NOMO-1 treated with DMSO at 0.1 percent for 48 hours (cell line): ENCODE data around the gene TOP3A.

Experiments used
- DNase-seq: peaks from one replicate; lab custom pipeline; 2025; ENCODE audit not compliant: unreplicated experiment; lab: John Stamatoyannopoulos, UW

Gene TOP3A

DNA sequence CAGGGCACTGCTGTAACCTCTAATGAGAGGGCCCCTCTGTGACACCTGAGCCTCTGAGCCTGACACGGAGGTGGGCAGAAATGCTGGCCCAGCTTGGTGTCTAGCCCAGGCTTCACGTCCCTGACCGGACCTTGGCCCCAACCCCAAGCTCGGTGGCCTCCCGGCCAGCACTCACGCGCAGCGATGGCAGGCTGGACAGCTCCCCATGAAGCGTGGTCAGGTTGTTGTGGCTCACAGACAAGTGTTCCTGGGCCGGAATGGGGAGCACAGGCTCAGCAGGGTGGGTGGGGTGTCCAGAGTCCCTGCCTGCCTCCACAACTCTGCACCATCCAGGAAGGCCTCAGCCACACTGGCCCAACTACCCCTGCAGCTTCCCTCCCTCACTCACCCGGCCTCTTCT is 58.4 kb downstream of the TOP3A start:
- DNase-seq: no peak

DNA sequence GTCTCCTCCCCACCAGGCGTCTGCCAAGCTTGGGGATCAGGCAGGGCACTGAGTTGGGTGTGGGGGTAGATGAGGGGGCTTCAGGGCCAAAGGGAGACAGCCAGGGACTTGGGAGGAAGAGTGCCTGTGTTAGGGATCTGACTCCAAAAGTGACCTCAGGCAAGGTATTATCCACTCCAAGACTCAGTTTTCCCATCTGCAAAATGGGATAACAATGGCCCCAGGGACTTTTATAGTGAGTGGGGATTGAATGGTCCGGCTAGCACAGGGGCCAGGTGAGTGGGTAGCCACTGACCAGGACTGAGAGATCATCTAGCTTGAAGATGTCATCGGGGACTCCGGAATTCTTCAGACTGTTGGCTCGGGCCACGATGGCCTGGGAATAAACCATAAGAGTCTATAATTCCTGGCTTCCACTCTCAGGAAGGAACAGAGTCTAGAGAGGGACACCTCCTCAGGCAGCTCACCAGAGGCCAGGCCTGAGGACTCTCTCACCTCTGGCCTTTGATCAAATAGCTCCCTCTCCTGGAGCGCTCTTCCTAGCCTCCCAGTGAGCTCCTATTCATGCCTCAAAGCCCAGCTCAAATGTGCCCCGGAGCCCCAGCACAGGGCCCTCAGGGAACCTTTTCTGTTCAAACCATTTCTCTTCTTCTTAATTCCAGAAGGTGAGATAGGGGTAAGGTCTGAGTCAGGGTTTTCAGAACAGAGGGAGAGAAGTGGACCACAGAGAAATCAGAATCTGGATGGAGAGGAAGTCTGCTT is 59.7 kb downstream of the TOP3A start:
- no peak for DNase-seq

GRCh38 chr17:18253947-18254821 is 60.6 kb downstream of the TOP3A start:
- no peak for DNase-seq

GRCh38 chr17:18253187-18253884 is 61.5 kb downstream of the TOP3A start:
- DNase-seq: no peak

GRCh38 chr17:18252160-18252559 is 62.6 kb downstream of the TOP3A start:
- DNase-seq: no peak

DNA sequence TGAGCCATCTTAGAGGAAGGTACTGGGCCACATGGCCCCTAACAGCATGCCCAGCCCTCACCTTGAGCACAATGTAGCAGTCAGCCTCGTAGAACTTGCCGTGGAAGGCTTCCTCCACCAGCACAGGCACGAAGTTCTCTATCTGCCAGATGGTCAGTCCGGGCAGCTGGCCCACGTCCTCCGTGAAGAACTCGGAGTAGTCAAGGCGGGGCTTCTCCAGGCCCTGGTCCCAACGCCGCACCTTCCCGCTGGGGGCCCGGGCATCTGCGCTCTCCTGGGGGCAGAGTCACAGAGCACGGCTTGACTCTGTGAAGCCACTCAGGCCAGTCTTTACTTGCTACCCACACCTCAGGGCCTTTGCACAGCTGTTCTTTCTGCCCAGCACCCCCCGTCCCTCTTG is 63.6 kb downstream of the TOP3A start:
- DNase-seq: no peak

DNA sequence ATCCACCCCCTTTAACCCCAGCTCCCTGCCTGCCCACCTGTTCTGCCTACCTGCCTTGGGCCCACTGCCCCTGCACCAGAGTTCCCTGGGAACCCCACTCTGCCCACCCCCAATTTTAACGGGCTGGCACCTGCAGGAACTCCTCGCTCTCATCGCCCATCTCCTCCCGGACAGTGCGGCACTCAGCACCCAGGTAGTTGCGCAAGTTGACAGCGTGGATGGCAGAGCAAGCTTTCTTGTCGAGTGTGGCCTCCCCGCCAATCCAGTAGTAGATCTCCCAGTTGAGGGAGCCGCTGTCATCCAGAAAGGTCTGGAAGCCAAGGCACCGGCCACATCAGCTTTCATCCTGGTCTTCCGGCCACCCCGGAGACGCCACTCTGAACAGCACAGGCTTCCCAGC is 64.1 kb downstream of the TOP3A start:
- no peak for DNase-seq

DNA sequence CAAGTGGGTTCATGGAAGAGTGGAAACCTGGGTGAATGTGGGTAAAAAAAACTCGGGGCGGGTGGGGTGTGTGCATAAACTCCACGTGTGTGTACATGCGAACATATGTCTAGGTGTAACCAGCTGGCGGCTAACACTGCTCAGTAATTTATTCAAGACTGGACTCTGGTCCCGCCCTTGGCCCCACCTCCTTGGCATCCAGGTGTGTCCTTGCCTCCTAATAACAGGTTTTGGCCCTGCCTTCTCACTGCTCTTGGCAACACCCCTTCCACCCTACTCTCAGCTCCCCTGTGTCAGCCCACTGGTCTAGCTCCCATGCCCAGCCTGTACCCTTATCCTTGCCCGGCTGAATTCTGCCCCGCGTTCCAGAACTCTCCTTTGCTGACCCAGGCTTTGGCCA is 64.5 kb downstream of the TOP3A start:
- no peak for DNase-seq

DNA sequence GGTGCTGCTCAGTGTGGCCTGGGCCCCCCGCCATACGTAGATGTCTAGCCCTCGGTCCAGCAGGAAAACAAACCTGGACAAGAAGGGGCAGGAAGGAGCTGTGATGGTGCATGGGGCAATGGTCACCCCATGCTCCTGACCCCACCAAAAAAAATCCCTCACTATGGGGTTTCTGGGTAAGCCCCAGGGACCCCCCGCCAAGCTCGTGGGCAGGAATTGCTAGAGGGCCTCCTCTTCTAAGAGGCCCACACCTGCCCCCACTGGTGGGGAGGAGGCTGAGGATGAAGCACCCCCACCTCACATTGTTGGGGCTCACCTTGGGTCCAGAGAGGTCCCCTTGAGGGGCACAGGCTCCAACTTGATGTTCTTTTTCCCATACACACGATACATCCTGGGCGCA is 66.0 kb downstream of the TOP3A start:
- DNase-seq: no peak

DNA sequence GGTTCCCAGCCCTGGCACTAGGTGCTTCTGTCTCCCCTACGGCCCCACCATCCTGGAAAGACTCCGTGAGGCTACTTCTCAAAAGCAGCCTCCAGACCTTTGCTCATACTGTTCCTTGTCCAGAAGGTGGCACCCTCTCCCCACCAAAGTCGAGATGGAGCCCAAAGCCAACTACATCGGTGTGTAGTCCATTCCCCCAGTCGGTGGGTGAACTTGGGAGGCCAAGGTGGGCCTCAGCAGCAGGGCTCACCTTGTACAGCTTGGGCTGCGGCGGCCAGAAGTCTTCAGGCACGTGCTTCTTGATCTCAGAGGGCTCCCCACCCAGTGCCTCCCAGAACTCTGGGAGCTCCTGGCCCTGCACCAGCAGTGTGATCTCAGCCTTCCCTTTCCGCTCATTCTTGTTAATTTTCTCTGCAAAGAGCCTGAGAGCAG is 66.5 kb downstream of the TOP3A start:
- peak; percentile 46 for DNase-seq

- DNase-seq: no peak
Measured at GRCh38 chr17:18247613-18248001, 67.2 kb downstream of the TOP3A start.

DNA sequence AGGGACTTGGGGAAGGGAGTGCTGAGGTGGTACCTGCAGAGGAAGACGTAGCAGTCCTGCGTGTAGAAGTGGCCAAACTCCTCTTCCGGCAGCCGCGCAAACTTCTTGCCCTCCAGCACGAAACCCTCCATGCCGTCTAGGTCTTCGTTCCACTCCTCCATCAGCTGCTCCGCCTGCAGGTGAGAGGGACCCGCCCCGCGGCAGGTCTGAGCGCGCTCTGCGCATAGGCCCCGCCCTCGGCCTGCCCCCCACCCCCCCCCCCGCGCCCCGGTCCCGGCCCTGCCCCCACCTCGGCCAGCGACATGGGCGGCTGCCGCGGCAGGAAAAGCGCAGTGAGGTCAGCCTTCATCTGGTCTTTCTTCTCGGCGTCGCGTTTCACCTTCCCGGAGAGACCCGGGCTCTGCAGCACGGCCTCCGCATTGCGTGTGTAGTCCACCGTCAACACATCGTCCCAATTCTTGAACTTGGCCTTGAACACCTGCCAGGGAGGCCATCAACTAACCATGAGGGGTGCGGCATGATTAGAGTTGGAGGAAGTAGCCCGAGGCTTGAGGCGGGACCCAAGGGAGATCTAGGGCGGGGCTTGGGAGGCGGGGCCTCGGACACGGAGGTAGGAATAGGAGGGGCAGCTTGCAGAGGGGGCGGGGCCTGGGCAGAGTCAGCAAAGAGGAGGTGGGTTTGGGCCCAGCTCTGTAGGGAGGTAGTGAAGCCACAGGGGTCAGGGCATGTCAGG is 67.7 kb downstream of the TOP3A start:
- peak; percentile 19 for DNase-seq

DNA sequence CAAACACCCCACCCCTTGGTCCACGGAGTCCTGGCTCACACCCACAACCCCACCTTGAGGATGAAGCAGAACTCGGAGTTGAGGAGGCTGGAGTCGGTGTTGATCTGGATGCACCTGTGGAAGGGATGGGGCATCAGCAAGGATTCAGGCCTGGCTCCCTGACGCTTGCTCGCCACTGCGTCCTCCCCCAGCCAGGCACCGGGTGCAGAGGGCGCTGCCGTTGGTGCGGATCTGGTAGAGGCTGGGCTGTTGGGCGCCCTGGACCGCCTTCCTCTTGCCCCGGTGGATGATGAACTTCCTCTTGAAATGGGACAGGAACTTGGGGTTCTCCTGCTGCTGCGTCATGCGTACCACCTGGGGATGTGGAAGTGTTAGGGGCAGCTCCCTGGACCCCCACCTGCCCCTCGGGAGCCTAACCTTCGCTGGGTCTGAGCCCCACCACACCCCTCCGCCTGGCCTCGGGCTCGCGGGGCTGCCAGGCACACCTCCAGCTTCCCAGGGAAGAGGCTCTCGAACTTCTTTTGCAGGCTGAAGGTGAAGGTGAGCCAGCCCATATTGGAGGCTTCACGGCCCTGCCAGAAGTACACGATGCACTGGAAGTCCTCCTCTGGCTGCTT is 68.6 kb downstream of the TOP3A start:
- DNase-seq: no peak

GRCh38 chr17:18245038-18245776 is 69.6 kb downstream of the TOP3A start:
- no peak for DNase-seq

DNA sequence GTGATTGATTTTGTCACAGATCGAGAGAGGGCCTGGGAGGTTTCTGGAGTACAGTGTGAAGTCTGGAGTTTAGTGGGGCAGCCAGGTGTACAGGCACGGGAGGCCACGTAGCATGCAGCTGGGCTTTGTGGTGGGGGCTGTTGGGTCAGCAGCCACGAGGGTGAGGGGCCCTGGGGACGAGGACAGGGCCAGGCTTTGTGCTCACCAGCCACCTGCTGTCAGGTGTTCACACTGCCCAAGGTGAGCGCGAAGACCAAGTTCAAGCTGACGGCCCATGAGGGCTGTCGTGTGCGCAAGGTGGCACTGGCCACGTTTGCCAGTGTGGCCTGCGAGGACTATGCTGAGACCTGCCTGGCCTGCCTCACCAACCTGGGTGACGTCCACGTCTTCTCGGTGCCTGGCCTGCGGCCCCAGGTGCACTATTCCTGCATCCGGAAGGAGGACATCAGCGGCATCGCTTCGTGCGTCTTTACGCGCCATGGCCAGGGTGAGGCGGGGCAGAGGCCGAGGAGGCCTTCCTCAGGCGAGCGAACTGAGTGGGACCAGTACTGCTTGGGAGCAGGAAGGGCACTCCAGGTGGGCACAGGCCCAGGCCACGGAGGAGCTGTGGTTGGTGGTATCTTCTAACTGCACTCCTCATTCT is 73.4 kb downstream of the TOP3A start:
- DNase-seq: no peak

DNA sequence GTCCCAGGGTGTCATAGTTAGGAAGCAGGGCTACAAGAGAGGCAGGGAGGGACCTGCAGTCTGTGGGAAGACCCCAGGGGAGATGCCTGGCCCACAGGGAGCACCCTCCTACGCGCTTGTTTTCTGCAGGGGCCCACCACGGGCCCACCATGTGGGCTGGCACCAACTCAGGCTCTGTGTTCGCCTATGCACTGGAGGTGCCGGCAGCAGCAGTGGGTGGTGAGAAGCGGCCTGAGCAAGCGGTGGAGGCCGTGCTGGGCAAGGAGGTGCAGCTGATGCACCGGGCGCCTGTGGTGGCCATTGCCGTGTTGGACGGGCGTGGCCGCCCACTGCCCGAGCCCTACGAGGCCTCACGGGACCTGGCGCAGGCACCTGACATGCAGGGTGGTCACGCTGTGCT is 74.3 kb downstream of the TOP3A start:
- DNase-seq: no peak

DNA sequence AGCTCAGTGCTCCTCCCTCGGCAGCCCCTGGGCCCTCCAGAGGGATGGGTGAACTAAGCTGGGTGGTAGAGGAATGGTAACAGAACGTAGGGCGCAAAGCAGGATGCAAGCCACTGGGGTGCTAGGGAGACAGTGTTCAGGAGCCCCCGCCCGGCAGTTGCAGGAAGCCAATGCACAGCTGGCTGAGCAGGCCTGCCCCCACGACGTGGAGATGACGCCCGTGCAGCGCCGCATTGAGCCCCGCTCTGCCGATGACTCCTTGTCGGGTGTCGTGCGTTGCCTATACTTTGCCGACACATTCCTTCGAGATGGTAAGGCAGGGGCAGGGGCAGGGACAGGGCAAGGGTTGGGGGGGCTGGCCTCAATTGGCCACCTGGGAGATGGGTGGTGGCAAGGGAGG is 76.5 kb downstream of the TOP3A start:
- DNase-seq: no peak

DNA sequence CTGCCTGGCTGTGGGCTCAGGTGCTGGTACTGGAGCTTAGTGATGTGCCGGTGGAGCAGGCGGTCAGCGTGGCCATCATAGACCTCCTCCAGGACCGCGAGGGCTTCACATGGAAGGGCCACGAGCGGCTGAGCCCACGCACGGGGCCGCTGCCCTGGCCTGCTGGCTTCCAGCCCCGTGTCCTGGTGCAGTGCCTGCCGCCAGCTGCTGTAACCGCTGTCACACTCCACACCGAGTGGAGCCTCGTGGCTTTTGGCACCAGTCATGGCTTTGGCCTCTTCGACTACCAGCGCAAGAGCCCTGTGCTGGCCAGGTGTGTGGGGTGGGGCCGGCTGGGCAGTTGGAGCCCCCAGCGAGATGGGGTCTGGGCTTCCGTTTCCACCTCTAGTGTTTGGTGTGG is 77.3 kb downstream of the TOP3A start:
- DNase-seq: no peak

GRCh38 chr17:18236494-18236893 is 78.3 kb downstream of the TOP3A start:
- DNase-seq: no peak
